Ovary (tissue), 9 donors: ENCODE measurements around the gene PARD3. TPM values are rescaled to one million over a fixed set of nuclear protein-coding genes. Genes with fewer than 3 reads are reported as not detected.

Experiments
- DNase-seq, 5 donors: peaks; one replicate each; pipeline ENCODE4 v3.0.0-alpha.2; 2019 to 2020
- H3K27ac ChIP-seq, 2 donors: fragments of 200-600 bp; one replicate each; pipeline versions ENCODE4 v1.5.1 to v1.8.0; 2019 to 2022
- H3K27me3 ChIP-seq: fragments of 200-600 bp; one replicate; pipeline ENCODE4 v1.8.0; 2022
- H3K36me3 ChIP-seq: fragments of 200-600 bp; sonication (generic); one replicate; pipeline ENCODE4 v1.5.1; 2019
- H3K4me1 ChIP-seq: one replicate; pipeline ENCODE4 v1.8.1; 2013; ENCODE audit warnings: mild to moderate bottlenecking, moderate library complexity; ENCODE audit not compliant: insufficient read depth
- H3K4me3 ChIP-seq: fragments of 200-600 bp; sonication (generic); one replicate; pipeline ENCODE4 v1.5.1; 2017
- H3K9me3 ChIP-seq, 2 donors: fragments of 200-600 bp in 1 of 2; sonication (generic) in 1 of 2; one replicate each; pipeline versions ENCODE4 v1.5.1 to v1.8.1; 2013 to 2019; ENCODE audit warnings: mild to moderate bottlenecking in 1 of 2, moderate library complexity in 1 of 2
- EP300 ChIP-seq: sonication (generic); formaldehyde crosslinking; IDR thresholded peaks from one replicate; pipeline ENCODE4 v1.6.1; 2017; ENCODE audit warnings: antibody characterized with exemption
- POLR2A ChIP-seq: fragments of 450-650 bp; IDR thresholded peaks from one replicate; pipeline ENCODE4 v1.6.1; 2017; ENCODE audit warnings: antibody characterized with exemption, mild to moderate bottlenecking, moderate library complexity
- WGBS, 3 donors: extraction: QIAGEN DNeasy Blood & Tissue Kit in 1 of 3; methylation state at CpG; one replicate each; pipeline versions ENCODE4 v1.1.5 to v1.1.7; 2013 to 2017; 5-methylcytosine and 5-hydroxymethylcytosine counted together
- intact Hi-C, 4 donors: fragments of 100-400 bp; cut with DNase I; formaldehyde crosslinking; loops; one replicate each; pipeline versions ENCODE4 v1.11.0 to v1.15.1; 2022 to 2023
- polyA plus RNA-seq, 2 donors: library from polyadenylated mRNA; stranded (reverse); fragments of 200-250 nt in 1 of 2; fragments of 350-450 nt in 1 of 2; fragmentation: Illumina TruSeq in 1 of 2; extraction: RNeasy Lipid Tissue Mini Kit (QIAGEN cat#74804) in 1 of 2; gene quantifications; one replicate each; pipeline ENCODE4 v1.2.3, GENCODE V29; 2013 to 2014
- total RNA-seq, 7 donors: library from RNA; depleted of rRNA in 2 of 7; stranded (reverse); fragments of >200 nt in 2 of 7; fragmentation: NEBNext Ultra II Directional in 3 of 7; extraction: Animal tissue kit (Norgen Biotek cat#: 25700) in 3 of 7; gene quantifications; one replicate each; pipeline versions ENCODE4 v1.1.0 to v1.2.4, GENCODE V29; 2016 to 2023
- TF ChIP-seq, protein P1 (sequence below), 3 donors: fragments of 450-650 bp in 2 of 3; fragments of 200-600 bp in 1 of 3; IDR thresholded peaks; one replicate each; pipeline versions ENCODE4 v1.5.1 to v1.8.0; 2016 to 2022; ENCODE audit warnings: antibody characterized with exemption in 3 of 3, mild to moderate bottlenecking in 1 of 3
- donor health status: DM: no; HTN: no; CAD: no; lungs with moderate emphysema.
- donor health status: DM: no; HTN: no; CAD: no.
- donor health status: Bipolar disorder and iron deficiency.
- donor health status: DM: yes; HTN: yes; CAD: no.
- donor health status: DM: no; HTN: no; CAD: no.
- donor health status: DM: yes; HTN: yes; CAD: no.

Gene PARD3
- total and polyA plus RNA-seq, 9 donors: 31.8 to 92.3 (median 67.1) TPM

GRCh38 chr10:34348021-34348420 is 467.1 kb downstream of the PARD3 start:
- H3K27me3 ChIP-seq: no peaks in the 10 kb centered on the region
- no peaks in the 10 kb centered on the region for H3K4me1 ChIP-seq
- TF ChIP-seq, protein P1, sequence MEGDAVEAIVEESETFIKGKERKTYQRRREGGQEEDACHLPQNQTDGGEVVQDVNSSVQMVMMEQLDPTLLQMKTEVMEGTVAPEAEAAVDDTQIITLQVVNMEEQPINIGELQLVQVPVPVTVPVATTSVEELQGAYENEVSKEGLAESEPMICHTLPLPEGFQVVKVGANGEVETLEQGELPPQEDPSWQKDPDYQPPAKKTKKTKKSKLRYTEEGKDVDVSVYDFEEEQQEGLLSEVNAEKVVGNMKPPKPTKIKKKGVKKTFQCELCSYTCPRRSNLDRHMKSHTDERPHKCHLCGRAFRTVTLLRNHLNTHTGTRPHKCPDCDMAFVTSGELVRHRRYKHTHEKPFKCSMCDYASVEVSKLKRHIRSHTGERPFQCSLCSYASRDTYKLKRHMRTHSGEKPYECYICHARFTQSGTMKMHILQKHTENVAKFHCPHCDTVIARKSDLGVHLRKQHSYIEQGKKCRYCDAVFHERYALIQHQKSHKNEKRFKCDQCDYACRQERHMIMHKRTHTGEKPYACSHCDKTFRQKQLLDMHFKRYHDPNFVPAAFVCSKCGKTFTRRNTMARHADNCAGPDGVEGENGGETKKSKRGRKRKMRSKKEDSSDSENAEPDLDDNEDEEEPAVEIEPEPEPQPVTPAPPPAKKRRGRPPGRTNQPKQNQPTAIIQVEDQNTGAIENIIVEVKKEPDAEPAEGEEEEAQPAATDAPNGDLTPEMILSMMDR (IDR thresholded peaks at IDR 0.05): no peak
- no peak for TF ChIP-seq POLR2A
- TF ChIP-seq EP300: no peak
- no peak overlapping the region for H3K4me3 ChIP-seq
- no peak overlapping the region for H3K27ac ChIP-seq
- intact Hi-C loops: no loop called here
- WGBS, 3 donors: 94 to 95% (median 95%) methylated on average over 6 of the region's 6 CpGs
- DNase-seq: no peak
- H3K9me3 ChIP-seq: no peaks in the 10 kb centered on the region
- H3K36me3 ChIP-seq: no peaks in the 10 kb centered on the region

- no peak for DNase-seq
- intact Hi-C loops: no loop called here
- Histone ChIP-seq H3K4me1 (no peaks in the 10 kb centered on the region), H3K27ac (no peak overlapping the region), H3K9me3 (no peaks in the 10 kb centered on the region), H3K36me3 (no peaks in the 10 kb centered on the region), H3K4me3 (no peak overlapping the region), H3K27me3 (no peaks in the 10 kb centered on the region)
- 96 to 97% (median 97%) methylated on average over 3 of the region's 3 CpGs for WGBS, 3 donors
- TF ChIP-seq POLR2A: no peak
Observed at GRCh38 chr10:34347131-34347530, 468.0 kb downstream of the PARD3 start.

- Histone ChIP-seq H3K4me1 (no peaks in the 10 kb centered on the region), H3K27ac (no peak overlapping the region), H3K4me3 (no peak overlapping the region), H3K9me3 (no peaks in the 10 kb centered on the region), H3K27me3 (no peaks in the 10 kb centered on the region), H3K36me3 (no peaks in the 10 kb centered on the region)
- no peak for DNase-seq
- TF ChIP-seq, protein P1 (IDR thresholded peaks at IDR 0.05): no peak
- TF ChIP-seq EP300 (no peak), POLR2A (no peak)
- intact Hi-C loops: no loop called here
- 89 to 92% (median 90%) methylated on average over 1 of the region's 1 CpG for WGBS, 3 donors
Observed at GRCh38 chr10:34346516-34347100, 468.5 kb downstream of the PARD3 start.

- no peaks in the 10 kb centered on the region for H3K36me3 ChIP-seq
- H3K9me3 ChIP-seq: no peaks in the 10 kb centered on the region
- TF ChIP-seq, protein P1 (IDR thresholded peaks at IDR 0.05): no peak
- TF ChIP-seq POLR2A (no peak), EP300 (no peak)
- intact Hi-C loops: no loop called here
- 84 to 98% (median 88%) methylated on average over 5 of the region's 5 CpGs for WGBS, 3 donors
- no peak overlapping the region for H3K27ac ChIP-seq
- DNase-seq: no peak
- no peaks in the 10 kb centered on the region for H3K27me3 ChIP-seq
- H3K4me3 ChIP-seq: no peak overlapping the region
- H3K4me1 ChIP-seq: peaks cover 1% of the 10 kb centered on the region
Observed at GRCh38 chr10:34345383-34345782, 469.7 kb downstream of the PARD3 start.

DNA sequence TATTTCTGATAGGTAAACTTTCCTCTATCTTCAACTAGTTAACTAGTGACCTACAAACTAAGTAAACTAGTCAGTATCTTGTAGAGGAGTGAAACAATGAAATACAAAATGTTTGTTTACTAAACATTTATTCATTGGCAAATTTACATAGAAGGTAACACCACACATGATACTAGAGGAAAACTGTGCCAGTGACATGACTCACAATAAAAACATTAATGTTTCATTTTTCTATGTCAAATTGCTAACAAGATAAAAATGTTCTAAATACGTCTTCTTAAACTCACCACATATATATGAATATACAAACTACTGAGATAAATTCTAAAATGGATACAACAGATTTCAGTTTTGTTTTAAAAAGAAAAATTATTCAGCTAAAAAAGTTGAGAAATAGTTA is 471.3 kb downstream of the PARD3 start:
- intact Hi-C loops: no loop called here
- WGBS, 3 donors: 48 to 58% (median 55%) methylated on average over 1 of the region's 1 CpG

More for the DNA sequence above, 471.3 kb downstream of the PARD3 start:
- TF ChIP-seq POLR2A: no peak
- TF ChIP-seq EP300: no peak
- TF ChIP-seq, protein P1 (IDR thresholded peaks at IDR 0.05): no peak
- no peak for DNase-seq
- Histone ChIP-seq H3K4me1 (peaks cover 1% of the 10 kb centered on the region), H3K27ac (no peak overlapping the region), H3K36me3 (no peaks in the 10 kb centered on the region), H3K9me3 (no peaks in the 10 kb centered on the region), H3K4me3 (no peak overlapping the region), H3K27me3 (no peaks in the 10 kb centered on the region)
